Motor neuron (in vitro differentiated cells): ENCODE results near the gene KRT15. TPM values are rescaled to one million over a fixed set of nuclear protein-coding genes. Genes with fewer than 3 reads are reported as not detected.
"Not testable (repeated sequence)": the region's sequence is repeated elsewhere in the genome, so short reads cannot be mapped to it uniquely, and the experiment has no call there.

ENCODE experiments used
- ATAC-seq, 8 experiments: fragments of 200-7000 bp; cut with Tn5 transposase; replicated peaks in 6 of 8; 2 replicates each; pipeline ENCODE4 v1.8.0; 2021; ENCODE audit warnings: mild to moderate bottlenecking in 8 of 8, moderate library complexity in 8 of 8
- H3K27ac ChIP-seq, 2 donors: fragments of 250-450 bp; sonication (Bioruptor Pico); 2 replicates each; pipeline ENCODE4 v1.9.0; 2021; ENCODE audit warnings: antibody characterized with exemption in 2 of 2, mild to moderate bottlenecking in 2 of 2, moderate library complexity in 1 of 2
- H3K4me1 ChIP-seq, 2 donors: fragments of 250-450 bp; sonication (Bioruptor Pico); replicated peaks in 1 of 2; 2 replicates each; pipeline ENCODE4 v1.6.1; 2021; ENCODE audit warnings: antibody characterized with exemption in 2 of 2, mild to moderate bottlenecking in 2 of 2, moderate library complexity in 1 of 2
- H3K4me3 ChIP-seq, 5 donors: fragments of 250-450 bp; sonication (Bioruptor Pico); 2 replicates each; pipeline ENCODE4 v1.9.0; 2021; ENCODE audit warnings: antibody characterized with exemption in 5 of 5, mild to moderate bottlenecking in 5 of 5, moderate library complexity in 4 of 5
- WGBS, 10 experiments: fragments of 450-650 bp; shearing (Covaris generic); methylation state at CpG; one replicate each; pipeline ENCODE4 v1.0.0; 2022; 5-methylcytosine and 5-hydroxymethylcytosine counted together
- in situ Hi-C, 9 experiments: fragments of 400-800 bp; cut with MboI; loops; one replicate each; pipeline ENCODE4 v1.15.0; 2021; ENCODE audit warnings: low sequenced_read_pairs in 9 of 9, low pct_unique_long_range_greater_than_20kb in 2 of 9; ENCODE audit not compliant: unreplicated experiment in 9 of 9
- total RNA-seq, 8 experiments: library from RNA; unstranded; fragments of 300-600 nt; gene quantifications; 2 replicates each; pipeline versions ENCODE4 v1.2.3 to v1.2.4, GENCODE V29; 2022

The KRT15 gene
- total RNA-seq, 8 experiments from 2014 or later: 0.11 to 4.0 (median 0.25) TPM; not detected in 1

DNA sequence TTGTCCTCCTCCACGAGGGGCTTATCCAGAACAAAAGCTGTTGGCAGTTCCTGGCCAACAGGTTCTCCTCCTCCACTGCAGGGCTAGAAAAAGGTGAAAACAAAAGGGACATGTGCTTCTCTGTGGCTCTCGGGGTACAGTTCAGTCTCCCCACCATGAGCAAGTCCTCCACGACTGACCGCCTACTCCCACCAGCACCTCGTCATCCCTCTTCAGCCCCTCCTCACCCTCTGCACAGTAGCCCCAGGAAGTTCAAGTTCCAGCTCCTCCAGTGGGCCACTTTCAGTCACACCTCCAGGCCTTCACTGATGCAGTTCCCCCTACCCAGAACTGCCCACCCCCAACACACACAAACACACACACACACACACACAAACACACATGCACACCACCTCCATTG is 33.8 kb upstream of the KRT15 start:
- in situ Hi-C loops: loop anchor here in 3 of 9 experiments (10.0 to 25.0 kb wide), 3 partner anchors 92 to 640 kb away; no protein-coding TSS in a partner anchor
- WGBS, 10 experiments: 51 to 100% (median 100%) methylated on average over 1 to 3 of the region's 5 CpGs; no CpG with 5 or more reads in 7 of the 10 experiments
- Histone ChIP-seq H3K27ac (no peak overlapping the region), H3K4me3 (no peak overlapping the region), H3K4me1 (peaks cover 7 to 10% of the 10 kb centered on the region in 2 donors)
- ATAC-seq: no peak

GRCh38 chr17:41551365-41551764 is 32.7 kb upstream of the KRT15 start:
- no peak for ATAC-seq
- WGBS, 10 experiments: 0 to 70% (median 52%) methylated on average over 1 to 5 of the region's 5 CpGs; no CpG with 5 or more reads in 2 of the 10 experiments
- Histone ChIP-seq H3K27ac (no peak overlapping the region), H3K4me3 (no peak overlapping the region), H3K4me1 (peaks cover 7 to 10% of the 10 kb centered on the region in 2 donors)
- in situ Hi-C loops: loop anchor here in 3 of 9 experiments (10.0 to 25.0 kb wide), 3 partner anchors 93 to 639 kb away; no protein-coding TSS in a partner anchor

- Histone ChIP-seq H3K4me3 (no peak overlapping the region), H3K27ac (no peak overlapping the region), H3K4me1 (peaks cover 10 to 14% of the 10 kb centered on the region in 2 donors)
- no peak for ATAC-seq
- WGBS, 10 experiments: 31 to 92% (median 73%) methylated on average over 1 to 8 of the region's 8 CpGs; no CpG with 5 or more reads in 1 of the 10 experiments
- in situ Hi-C loops: loop anchor here in 3 of 9 experiments (10.0 to 25.0 kb wide), 3 partner anchors 95 to 637 kb away; no protein-coding TSS in a partner anchor
Measured at GRCh38 chr17:41549596-41550039, 30.9 kb upstream of the KRT15 start.

- Histone ChIP-seq H3K4me1 (peaks cover 15 to 19% of the 10 kb centered on the region in 2 donors), H3K4me3 (no peak overlapping the region), H3K27ac (peak overlapping the region; percentile 14 to 50)
- ATAC-seq: peak; percentile 73 to 96 (median 82)
- in situ Hi-C loops: no loop called here
- WGBS, 10 experiments: 0 to 40% (median 7%) methylated on average over 1 to 5 of the region's 25 CpGs; no CpG with 5 or more reads in 3 of the 10 experiments
Measured at GRCh38 chr17:41548844-41549595, 30.3 kb upstream of the KRT15 start.

GRCh38 chr17:41547921-41548843 is 29.5 kb upstream of the KRT15 start:
- WGBS, 10 experiments: 0 to 86% (median 40%) methylated on average over 1 to 7 of the region's 23 CpGs; no CpG with 5 or more reads in 3 of the 10 experiments
- in situ Hi-C loops: no loop called here
- Histone ChIP-seq H3K4me3 (no peak overlapping the region), H3K4me1 (peaks cover 15 to 19% of the 10 kb centered on the region in 2 donors), H3K27ac (peak overlapping the region; percentile 14 to 50)
- ATAC-seq: peak in 3 of 8 experiments; percentile 23 to 50 (median 43)

DNA sequence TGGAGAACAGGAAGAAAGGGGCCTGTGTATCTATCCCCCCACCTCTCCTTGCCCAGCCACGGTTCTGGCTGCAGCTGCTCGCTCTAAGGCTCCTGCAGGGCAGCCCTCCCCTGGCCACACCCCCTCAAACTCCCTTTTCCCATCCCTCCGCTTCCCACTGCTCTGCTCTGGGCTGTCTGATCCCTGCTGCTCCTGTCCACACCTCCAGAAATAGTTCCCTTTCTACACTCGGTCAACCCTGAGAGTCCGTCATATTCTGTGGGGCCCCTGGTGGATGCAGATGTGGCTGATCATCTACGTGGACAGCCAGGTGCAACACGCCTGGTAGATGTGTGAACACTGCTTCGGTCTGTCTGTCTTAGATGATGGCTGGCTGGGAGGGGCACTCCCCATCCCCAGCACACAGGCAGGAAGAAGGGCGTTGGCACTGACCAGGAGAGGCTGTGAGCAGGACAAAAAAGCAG is 28.7 kb upstream of the KRT15 start:
- 50 to 80% methylated on average over 1 of the region's 9 CpGs; no CpG with 5 or more reads in 8 of the 10 experiments for WGBS, 10 experiments
- Histone ChIP-seq H3K4me3 (no peak overlapping the region), H3K27ac (no peak overlapping the region), H3K4me1 (peaks cover 15 to 19% of the 10 kb centered on the region in 2 donors)
- no peak for ATAC-seq
- in situ Hi-C loops: no loop called here

- 80 to 100% (median 100%) methylated on average over 1 to 3 of the region's 3 CpGs; no CpG with 5 or more reads in 3 of the 10 experiments for WGBS, 10 experiments
- no peak overlapping the region for H3K4me3 ChIP-seq
- no peak overlapping the region for H3K27ac ChIP-seq
- no peak for ATAC-seq
- H3K4me1 ChIP-seq: peaks cover 15 to 19% of the 10 kb centered on the region in 2 donors
- in situ Hi-C loops: no loop called here
Measured at GRCh38 chr17:41546819-41547218, 28.1 kb upstream of the KRT15 start.

GRCh38 chr17:41545829-41546410 is 27.2 kb upstream of the KRT15 start:
- Histone ChIP-seq H3K4me3 (no peak overlapping the region), H3K27ac (no peak overlapping the region), H3K4me1 (peaks cover 15 to 19% of the 10 kb centered on the region in 2 donors)
- ATAC-seq: no peak
- in situ Hi-C loops: no loop called here
- 0 to 17% methylated on average over 1 of the region's 13 CpGs; no CpG with 5 or more reads in 8 of the 10 experiments for WGBS, 10 experiments

GRCh38 chr17:41544935-41545334 is 26.2 kb upstream of the KRT15 start:
- no peak overlapping the region for H3K4me3 ChIP-seq
- in situ Hi-C loops: no loop called here
- peak overlapping the region; percentile 43 to 72 for H3K27ac ChIP-seq
- ATAC-seq: no peak
- WGBS, 10 experiments: 69 to 100% (median 97%) methylated on average over 1 to 4 of the region's 5 CpGs; no CpG with 5 or more reads in 2 of the 10 experiments
- peaks cover 15 to 19% of the 10 kb centered on the region in 2 donors for H3K4me1 ChIP-seq

DNA sequence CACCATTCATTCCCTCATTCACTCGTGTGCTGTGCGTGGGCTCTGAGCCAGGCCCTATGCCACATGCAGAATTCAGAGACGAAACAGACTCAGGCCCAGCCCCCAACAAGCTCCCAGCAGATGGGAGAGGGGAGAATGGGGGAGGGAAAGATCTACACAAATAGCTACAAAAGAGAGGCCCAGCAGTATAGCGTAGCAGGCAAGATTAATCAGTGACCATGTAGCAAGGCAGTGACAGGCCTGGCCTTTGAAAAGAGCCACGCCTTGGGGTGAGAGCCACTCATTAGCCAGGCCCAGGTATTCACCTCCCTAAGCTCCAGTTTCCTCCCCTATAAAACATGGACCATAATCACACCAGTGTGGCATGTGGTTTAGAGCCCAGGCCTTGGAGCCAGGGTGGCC is 25.8 kb upstream of the KRT15 start:
- 0 to 43% (median 4%) methylated on average over 1 to 4 of the region's 5 CpGs; no CpG with 5 or more reads in 3 of the 10 experiments for WGBS, 10 experiments
- H3K4me1 ChIP-seq: peaks cover 15 to 17% of the 10 kb centered on the region in 2 donors
- H3K27ac ChIP-seq: peak overlapping the region; percentile 43 to 72
- in situ Hi-C loops: no loop called here
- peak in 5 of 8 experiments; percentile 73 to 82 (median 78) for ATAC-seq
- H3K4me3 ChIP-seq: no peak overlapping the region

DNA sequence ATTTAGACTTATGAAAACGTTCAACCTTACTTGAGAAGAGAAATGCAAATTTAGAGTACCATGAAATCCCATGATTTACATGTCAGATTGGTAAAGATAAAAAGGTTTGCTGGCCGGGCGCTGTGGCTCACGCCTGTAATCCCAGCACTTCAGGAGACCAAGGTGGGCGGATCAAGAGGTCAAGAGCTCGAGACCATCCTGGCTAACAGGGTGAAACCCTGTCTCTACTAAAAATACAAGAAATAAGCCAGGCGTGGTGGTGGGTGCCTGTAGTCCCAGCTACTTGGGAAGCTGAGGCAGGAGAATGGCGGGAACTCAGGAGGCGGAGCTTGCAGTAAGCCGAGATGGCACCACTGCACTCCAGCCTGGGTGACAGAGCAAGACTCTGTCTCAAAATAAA is 24.1 kb upstream of the KRT15 start:
- H3K4me1 ChIP-seq: peaks cover 18 to 23% of the 10 kb centered on the region in 2 donors
- H3K4me3 ChIP-seq, ATAC-seq, H3K27ac ChIP-seq, in situ Hi-C loops: not testable (repeated sequence)
- WGBS, 10 experiments: 0 to 100% (median 87%) methylated on average over 1 to 9 of the region's 10 CpGs; no CpG with 5 or more reads in 2 of the 10 experiments

DNA sequence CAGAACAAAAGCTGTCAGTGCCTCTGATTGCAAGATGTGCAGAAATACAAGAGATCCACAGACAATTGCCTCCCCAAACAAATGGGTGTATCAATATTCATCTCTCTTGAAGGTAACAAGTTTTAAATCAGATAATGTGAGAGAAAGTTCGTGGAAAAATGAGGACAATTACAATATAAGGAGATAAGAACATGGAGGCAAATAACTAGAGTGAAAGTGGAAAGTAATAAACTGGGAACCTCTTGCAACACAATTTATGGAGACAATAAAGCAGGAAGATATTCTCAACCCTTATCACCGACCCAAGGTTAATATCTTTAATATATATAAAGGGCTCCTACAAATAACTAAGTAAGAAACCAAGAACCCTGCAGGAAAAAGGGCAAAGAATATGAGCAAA is 23.7 kb upstream of the KRT15 start:
- Histone ChIP-seq H3K4me1 (peaks cover 18 to 23% of the 10 kb centered on the region in 2 donors), H3K27ac (no peak overlapping the region), H3K4me3 (no peak overlapping the region)
- no peak for ATAC-seq
- WGBS, 10 experiments: 0 to 100% (median 78%) methylated on average over 1 to 2 of the region's 2 CpGs
- in situ Hi-C loops: no loop called here
